C4-2B (cell line): ENCODE results near the gene CHAC1.
A peak's percentile ranks its signal among the peaks of the same experiment; 100 is the strongest.

Source experiments
- H3K27ac ChIP-seq: fragments of 450-650 bp; 2 replicates; pipeline ENCODE4 v1.5.1; 2017
- ZFX ChIP-seq: fragments of 450-650 bp; IDR thresholded peaks from 2 replicates; pipeline ENCODE4 v1.6.1; 2017
- TF ChIP-seq, protein P1 (sequence below): fragments of 450-650 bp; conservative IDR thresholded peaks from 2 replicates; pipeline ENCODE4 v1.5.1; 2017; ENCODE audit warnings: mild to moderate bottlenecking

The CHAC1 gene

DNA sequence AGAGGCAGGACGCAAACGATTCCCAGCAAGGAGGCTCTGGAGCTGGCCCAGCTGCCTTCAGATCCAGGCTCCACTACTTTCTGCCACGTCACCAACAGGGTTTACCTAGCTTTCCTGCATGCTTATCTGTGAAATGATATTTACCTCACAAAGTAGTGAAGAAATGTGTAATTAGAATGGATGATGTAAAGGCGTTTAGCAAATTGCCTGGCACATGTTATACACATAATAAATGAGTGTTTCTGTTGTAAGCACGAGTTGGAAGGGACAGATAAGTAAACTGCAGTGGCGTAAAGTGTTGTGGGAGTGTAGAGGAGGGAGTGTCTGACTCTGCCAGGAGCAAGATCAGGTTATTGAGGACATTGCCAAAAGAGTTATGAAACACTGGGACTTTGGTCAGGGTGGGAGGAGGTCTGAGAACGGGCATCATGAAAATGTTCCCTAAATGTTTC is 3.5 kb upstream of the CHAC1 start:
- TF ChIP-seq, protein P1, sequence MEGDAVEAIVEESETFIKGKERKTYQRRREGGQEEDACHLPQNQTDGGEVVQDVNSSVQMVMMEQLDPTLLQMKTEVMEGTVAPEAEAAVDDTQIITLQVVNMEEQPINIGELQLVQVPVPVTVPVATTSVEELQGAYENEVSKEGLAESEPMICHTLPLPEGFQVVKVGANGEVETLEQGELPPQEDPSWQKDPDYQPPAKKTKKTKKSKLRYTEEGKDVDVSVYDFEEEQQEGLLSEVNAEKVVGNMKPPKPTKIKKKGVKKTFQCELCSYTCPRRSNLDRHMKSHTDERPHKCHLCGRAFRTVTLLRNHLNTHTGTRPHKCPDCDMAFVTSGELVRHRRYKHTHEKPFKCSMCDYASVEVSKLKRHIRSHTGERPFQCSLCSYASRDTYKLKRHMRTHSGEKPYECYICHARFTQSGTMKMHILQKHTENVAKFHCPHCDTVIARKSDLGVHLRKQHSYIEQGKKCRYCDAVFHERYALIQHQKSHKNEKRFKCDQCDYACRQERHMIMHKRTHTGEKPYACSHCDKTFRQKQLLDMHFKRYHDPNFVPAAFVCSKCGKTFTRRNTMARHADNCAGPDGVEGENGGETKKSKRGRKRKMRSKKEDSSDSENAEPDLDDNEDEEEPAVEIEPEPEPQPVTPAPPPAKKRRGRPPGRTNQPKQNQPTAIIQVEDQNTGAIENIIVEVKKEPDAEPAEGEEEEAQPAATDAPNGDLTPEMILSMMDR: no peak
- TF ChIP-seq ZFX: no peak
- no peak overlapping the region for H3K27ac ChIP-seq

DNA sequence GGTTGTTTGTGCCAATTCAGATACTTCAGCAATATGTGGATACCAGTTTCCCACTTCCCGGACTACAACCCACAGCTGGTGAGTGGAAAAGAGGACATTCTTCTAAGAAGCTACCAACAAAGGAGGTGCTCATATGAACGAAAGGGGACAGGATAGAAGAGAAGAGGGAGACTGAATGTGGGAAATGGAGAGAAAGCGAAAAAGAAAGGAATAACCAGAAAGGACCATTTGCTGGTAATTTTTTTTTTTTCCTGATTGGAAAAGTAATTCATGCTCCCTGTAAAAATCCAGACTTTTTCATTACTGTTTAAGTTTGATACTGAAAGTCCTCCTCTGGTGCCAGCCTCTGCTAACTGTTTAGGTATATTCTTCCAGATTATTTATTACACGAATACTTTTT is 1.5 kb upstream of the CHAC1 start:
- no peak overlapping the region for H3K27ac ChIP-seq
- TF ChIP-seq, protein P1: no peak
- TF ChIP-seq ZFX: no peak

DNA sequence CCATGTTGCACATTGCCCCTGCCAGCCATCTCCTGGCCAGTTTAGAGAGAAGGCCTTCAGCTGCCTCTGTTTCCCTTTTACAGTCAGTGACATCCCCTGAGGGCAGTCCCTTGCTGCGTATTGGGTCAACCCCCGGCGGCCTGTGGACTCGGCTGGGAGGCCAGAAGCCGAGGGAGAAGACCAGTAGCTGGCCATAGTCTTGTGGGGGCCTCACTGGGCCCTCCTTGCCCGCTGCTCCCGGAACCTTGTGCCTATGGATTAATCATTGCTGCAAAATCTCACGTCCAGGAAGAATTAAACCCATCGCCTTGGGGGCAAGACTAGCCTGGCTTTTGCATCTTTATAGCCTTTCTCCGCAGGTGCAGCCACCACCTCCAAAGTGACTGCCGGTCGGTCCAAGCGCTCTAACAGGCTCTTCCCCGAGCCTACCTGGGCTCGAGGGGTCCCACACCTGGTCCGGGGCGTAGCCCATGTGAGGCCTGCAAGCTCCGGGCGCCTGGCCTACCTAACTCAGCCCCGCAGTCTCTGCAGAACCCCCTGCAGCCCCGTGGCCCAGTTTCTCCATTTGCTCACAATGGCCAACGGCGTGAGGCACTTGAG is 870 bp upstream of the CHAC1 start:
- TF ChIP-seq ZFX: no peak; the same call in 1 of the 2 replicates
- peak overlapping the region; percentile 72 for H3K27ac ChIP-seq

DNA sequence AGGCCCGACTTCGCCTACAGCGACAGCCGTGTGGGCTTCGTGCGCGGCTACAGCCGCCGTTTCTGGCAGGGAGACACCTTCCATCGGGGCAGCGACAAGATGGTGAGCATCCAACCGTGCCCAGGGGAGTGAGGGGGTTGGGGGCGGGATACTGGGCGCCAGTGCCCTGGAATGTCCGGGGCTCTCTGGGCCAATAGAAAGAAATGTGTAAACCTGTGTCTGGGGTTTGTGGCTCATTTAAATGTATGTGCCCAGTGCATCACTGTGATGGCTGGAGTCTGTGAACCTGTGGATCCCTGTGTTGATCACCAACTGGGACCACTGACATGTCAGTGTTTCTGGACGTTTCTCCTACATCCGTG is 423 bp downstream of the CHAC1 start:
- H3K27ac ChIP-seq: peak overlapping the region; percentile 72

DNA sequence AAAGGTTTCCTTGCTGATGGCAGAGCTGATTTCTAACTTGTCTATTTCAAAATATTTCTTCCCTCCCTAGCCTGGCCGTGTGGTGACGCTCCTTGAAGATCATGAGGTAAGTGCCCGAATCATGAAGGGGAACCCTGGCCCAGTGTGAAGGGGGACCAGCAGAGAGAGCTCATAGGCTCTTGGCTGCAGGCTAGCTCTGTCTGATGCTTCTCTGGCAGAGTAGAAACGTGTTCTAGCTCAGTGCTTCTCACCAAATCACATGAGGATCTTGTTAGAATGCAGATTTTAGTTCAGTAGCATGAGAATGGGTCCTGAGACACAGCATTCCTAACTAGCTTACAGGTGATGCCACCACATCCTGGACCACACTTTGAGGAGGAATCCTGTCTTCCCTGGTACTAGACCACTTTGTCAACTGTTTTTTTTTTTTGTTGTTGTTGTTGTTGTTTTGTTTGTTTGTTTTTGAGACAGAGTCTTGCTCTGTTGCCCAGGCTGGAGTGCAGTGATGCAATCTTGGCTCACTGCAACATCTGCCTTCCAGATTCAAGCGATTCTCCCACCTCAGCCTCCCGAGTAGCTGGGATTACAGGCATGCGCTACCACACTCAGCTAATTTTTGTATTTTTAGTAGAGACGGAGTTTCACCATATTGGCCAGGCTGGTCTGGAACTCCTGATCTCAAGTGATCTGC is 1.0 kb downstream of the CHAC1 start:
- H3K27ac ChIP-seq: peak overlapping the region; percentile 72; the same call in 1 of the 2 replicates

More for the DNA sequence above, 423 bp downstream of the CHAC1 start:
- TF ChIP-seq, protein P1: no peak
- no peak for TF ChIP-seq ZFX

DNA sequence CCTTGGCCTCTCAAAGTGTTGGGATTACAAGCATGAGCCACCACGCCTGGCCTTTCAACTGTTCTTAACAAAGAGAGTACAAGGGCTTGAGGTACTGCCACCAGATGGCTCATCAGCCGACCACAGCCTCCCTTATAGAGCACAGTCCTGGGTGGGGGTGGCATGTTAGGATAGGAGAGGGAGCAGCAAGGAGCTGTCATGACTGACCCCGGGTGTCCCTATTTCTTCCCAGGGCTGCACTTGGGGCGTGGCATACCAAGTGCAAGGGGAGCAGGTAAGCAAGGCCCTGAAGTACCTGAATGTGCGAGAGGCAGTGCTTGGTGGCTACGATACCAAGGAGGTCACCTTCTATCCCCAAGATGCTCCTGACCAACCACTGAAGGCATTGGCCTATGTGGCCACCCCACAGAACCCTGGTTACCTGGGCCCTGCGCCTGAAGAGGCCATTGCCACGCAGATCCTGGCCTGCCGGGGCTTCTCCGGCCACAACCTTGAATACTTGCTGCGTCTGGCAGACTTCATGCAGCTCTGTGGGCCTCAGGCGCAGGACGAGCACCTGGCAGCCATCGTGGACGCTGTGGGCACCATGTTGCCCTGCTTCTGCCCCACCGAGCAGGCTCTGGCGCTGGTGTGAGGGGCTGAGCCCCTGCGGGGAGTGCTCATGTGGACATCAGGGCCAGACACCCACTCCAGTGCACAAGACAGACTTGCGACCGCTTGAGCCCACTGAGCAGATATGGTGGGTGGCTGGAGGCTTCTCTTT is 2.1 kb downstream of the CHAC1 start:
- no peak for TF ChIP-seq ZFX
- TF ChIP-seq, protein P1: no peak
- H3K27ac ChIP-seq: no peak overlapping the region

DNA sequence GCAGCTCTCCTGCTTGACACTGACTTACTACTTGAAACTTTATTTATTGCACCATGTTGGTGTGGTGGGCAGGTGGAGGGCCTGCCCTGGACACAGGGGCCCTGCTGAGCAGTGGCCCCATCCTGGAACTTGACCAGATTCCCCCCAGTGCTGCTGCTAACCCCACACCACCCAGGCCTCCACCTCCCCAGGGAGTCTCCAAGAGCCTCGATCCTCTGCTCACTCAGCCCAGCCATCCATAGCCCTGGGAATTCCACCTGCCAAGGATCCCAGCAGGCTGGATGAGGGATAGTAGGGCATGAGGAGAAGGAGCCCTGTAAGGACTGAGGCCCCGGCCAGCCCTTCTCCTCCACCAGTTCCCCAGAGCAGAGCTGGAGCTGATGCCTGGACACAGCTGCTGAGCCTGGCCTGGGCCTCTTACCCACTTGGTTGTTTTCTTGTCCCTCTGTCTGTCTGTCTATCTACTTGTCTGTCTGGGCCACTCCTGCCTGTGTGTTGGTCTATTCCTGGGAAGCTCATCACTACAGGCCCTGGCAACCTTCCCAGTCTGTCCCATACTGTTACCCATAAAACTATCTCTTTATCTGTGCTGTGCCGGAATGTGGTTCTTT is 2.8 kb downstream of the CHAC1 start:
- TF ChIP-seq, protein P1: no peak
- TF ChIP-seq ZFX: no peak
- no peak overlapping the region for H3K27ac ChIP-seq

DNA sequence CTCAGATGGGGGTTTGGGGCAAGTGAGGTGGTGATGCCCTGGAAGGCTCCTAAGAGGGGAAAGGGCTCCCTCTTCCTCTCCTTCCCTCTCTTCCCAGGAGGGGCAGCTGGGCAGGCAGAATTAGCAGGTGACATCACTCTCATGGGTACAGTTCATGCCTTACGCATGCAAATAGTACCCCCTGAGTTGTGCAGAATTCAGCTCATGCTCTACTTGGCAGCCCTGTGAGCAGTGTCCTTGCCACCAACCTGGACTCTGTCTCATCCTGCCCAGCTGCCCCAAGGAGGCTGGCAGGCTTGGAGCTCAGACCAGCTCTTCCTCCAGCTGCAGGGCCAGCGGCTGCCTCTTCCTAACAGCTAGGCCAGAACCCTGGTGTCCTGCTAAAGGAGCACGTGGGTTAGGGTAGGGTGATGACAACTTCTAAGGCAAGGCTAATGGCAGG is 3.3 kb downstream of the CHAC1 start:
- TF ChIP-seq ZFX: no peak
- TF ChIP-seq, protein P1: no peak
- no peak overlapping the region for H3K27ac ChIP-seq
